ENCODE data around the gene LMAN1L.

Gene LMAN1L

GRCh38 chr15:74812533-74812932 lies at the start of gene LMAN1L:
Gene LMAN1L (plus strand): TSS chr15:74812835. CDS start chr15:74812855, 20 bp downstream.
- no peak for DNase-seq

- DNase-seq: peak; percentile 64
Observed at GRCh38 chr15:74763416-74763815, 49.2 kb upstream of the LMAN1L start.

DNA sequence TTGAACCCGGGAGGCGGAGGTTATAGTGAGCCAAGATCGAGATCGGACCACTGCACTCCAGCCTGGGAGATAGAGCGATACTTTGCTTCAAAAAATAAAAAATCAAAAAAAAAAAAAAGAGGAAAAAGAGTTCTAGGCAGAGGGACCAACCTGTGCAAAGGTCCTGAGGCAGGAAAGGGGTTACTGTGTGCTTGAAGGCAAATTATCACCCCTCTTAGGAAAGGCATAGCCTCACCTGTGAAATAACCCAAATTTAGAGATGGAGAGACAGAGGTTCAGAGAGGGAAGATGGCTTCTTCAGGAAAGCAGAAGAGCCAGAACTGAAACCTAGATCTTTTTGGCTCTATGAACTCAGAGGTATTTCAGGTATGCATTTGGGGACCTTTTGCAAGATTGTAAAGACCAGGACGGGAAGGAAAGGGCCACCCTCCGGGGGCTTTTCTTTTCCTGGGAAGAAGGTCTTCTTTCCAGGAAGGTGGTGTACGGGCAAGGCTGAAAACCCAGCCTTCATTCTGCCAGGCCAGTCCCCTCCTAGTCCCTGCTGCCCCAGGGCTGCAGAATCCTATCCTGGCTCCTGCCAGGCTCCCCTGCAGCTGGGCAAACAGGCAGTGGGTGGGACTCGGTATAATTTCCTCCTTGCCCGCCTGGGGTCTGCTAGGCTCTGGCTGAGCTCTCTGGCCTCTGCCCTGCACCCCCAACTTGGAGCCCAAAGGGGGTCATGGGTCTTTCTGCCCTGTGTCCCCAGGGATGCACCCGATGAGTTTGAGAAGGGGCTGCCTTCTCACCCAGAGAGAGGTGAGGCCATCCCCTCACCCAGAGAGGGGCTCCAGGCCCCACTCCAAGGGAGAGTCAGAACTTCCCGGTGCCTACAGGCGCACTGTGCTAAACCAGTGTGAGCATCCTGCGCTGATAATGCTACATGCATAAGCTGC lies 45.2 kb upstream of the LMAN1L start:
- no peak for DNase-seq

DNA sequence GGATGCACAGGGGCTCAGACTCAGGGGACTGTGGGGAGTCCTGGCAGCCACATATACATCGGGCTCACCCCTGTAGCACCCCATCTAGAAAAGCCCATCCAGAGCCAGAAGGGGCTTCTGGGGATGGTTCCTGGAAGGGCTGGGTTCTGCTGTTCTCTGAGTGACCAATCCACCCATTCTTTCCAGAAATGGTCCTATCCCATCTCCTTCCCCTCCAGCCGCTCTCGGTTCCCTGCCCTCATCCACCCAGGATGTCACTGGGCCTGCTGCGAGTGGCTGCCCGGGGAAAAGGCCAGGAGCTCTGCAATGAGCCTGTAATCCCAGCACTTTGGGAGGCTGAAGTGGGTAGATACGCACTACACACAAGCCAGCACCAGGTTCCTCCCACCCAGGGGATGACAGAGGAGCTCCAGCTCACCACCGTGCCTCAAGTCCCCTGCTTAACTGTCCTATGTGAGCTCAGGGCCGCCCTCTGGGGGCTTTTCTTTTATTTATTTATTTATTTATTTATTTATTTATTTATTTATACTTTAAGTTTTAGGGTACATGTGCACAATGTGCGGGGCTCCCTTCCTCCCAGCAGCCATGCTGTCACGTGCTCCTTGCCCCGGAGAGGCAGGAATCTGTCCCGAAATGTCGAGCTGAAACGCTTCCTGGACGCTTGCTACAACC lies 44.4 kb upstream of the LMAN1L start:
- DNase-seq: no peak

DNA sequence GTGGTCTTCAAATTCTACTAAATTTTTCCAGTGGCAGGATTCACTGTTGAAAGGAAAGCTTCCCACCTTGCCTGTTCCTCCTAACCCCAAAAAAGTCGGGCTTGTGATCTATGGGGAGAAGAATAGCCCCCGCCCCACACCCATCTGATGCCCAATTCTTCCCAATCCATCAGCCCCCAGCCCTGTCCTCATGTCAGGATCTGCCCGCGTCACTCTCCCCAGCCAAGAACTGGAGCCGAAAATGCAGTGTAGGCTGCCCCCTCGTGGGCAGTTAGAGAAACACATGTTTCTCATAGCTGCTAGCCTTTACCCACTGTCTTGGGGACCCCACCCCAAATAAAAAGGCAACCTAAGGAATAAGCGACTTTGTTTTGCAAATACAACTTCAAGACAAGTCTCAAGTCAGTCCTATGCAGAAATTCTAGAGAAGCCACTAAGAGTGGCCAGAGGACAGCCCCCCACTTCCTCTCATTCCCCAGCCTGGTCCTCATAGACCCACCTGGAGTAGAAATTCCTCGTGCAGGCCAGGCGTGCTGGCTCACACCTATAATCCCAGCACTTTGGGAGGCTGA lies 43.8 kb upstream of the LMAN1L start:
- peak; percentile 80 for DNase-seq

GRCh38 chr15:74769463-74770025 lies 43.1 kb upstream of the LMAN1L start:
- DNase-seq: no peak

DNA sequence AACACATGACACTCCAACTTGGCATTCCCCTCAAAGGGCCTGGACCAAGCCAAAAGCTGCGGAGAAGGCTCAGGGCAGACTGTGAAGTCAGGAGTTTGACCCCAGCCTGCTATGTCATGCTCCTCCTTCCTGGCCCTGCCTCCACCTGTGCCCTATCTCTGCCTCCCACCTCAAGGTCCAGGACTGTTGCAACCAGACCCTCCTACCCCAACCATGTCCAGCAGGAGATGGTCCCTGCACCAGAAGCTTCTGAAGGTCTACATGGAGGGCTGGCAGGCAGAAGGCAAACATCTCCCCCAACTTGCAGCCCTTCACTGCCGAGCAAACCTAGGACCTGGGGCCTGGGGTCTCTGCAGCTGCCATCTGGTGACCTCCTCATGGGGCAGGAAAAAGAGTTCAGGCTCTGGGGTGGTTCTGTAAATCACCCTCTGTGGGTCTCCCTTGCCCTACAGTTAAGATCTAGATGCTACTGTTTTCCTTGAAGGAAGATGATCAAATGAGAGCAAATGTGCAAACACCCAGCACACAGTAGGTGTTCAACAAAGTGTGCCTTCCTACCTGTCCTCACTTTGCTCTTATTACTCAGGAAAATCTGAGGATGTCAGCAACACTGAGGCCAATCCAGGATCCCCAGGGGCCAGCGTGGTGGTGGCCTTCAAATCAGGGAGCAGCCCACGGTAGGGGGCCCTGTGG lies 42.3 kb upstream of the LMAN1L start:
- no peak for DNase-seq

- no peak for DNase-seq
Observed at GRCh38 chr15:74773329-74773728, 39.3 kb upstream of the LMAN1L start.

- no peak for DNase-seq
Observed at GRCh38 chr15:74773731-74774252, 38.8 kb upstream of the LMAN1L start.

DNA sequence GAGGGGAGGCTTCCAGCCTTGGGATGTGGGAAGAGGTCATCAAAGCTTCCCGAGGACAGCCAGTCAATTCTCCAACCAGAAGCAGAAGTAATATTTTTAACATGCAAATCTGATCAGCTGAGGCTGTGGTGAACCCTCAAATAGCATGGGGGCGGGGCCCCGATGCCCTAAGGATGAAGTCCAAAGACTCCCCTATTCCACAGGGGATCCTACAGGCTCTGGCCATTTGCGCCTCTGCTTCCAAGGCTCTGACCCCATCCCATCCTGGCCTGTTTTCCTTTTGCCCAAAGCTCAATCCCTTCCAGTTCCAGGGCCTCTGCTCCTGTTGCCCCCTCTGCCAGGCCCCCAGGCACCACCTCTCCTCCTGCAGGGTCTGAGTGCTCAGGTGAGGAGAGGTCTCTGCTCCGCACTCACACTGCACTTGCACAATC lies 37.5 kb upstream of the LMAN1L start:
- DNase-seq: no peak

DNA sequence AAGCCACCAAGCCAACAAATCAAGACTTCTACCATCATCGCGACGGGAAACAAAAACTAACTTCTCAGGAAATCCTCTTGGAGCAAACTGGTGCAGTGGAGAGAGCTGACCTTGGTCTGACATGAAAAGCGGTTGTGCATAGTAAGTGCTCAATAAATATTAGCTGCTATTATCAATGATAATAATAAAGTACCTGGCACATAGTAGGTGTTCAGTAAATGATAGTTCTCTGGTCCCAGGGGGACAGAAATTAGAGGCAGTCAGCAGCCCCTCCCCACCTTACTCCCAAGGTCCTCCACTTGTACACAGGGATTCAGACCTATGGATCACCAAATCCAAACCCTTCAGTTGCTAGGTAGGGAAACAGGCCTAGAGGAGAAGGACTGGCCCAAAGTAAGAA lies 36.7 kb upstream of the LMAN1L start:
- no peak for DNase-seq

GRCh38 chr15:74776821-74777768 lies 35.5 kb upstream of the LMAN1L start:
- peak; percentile 90 for DNase-seq

DNA sequence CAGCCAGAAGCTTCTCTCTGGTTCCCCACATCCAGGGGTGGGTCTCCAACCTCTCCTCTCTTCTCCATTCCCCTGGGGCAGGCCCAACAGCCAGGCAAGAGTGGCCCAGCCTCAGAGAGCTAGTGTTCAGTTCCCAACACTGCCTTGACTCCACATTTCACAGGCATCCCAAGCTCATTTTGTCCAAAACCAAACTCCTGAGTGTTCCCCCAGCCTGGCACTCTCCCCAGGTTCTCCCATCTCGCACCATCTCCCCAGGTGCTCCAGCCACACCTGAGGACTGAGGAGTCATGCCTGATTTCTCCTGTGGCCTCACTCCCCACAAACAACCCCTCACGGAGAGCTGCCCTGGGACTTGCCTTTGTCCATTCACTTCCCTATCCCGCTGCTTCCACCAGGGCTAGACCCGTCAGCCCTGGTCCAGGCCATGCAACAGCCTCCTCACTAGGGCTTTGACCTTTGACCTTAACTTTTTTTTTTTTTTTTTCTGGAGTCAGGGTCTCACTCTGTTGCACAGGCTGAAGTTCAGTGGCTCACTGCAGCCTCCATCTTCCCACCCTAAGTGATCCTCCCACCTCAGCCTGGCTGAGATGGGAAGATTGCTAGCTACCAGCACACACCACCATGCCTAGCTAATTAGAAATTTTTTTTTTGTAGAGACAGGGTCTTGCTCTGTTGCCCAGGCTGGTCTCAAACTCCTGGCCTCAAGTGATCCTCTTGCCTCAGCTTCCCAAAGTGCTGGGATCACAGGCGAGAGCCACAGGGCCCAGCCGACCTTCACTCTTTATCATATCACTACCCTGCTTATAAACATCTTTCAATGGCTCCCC lies 34.7 kb upstream of the LMAN1L start:
- DNase-seq: no peak

DNA sequence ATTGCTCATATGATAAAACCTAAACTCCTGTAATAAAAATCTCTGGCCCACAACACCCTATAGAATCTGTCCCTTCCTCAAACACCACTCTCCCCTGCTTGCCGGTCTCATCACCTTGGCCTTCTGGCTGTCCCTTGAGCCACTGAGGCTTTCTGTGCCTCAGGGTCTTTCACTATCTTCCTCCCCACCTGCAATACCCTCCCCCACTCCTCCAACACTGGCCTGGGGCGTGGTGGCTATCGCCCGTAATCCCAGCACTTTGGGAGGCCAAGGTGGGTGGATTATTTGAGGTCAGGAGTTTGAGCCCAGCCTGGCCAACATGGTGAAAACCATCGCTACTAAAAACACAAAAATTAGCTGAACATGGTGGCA lies 34.0 kb upstream of the LMAN1L start:
- DNase-seq: no peak

DNA sequence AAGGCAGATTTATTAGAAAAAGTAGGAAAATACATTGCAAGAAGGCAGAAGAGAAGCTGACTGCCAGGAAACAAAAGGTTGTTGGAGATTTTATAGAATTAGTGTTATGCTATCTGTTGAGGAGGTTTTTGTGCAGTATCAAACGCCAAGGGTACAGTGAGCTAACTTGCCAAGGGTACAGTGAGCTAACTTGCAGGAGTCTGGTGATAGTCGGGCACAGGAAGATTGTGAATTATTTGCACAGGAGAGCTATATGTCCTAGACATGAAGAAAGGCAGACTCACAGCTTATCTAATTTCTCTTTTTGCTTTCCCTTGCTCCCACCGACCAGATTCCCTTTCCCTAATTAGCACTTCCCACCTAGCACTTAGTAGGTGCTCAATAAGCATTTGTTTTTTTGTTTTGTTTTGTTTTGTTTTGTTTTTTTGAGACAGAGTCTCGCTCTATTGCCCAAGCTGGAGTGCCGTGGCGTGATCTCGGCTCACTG lies 33.4 kb upstream of the LMAN1L start:
- no peak for DNase-seq

GRCh38 chr15:74780523-74781430 lies 31.9 kb upstream of the LMAN1L start:
- peak; percentile 40 for DNase-seq

GRCh38 chr15:74781431-74782258 lies 31.0 kb upstream of the LMAN1L start, which contains the start of gene CSK:
Gene CSK (plus strand): TSS chr15:74782080. CDS start chr15:74798298, 16,218 bp downstream.
- DNase-seq: peak; percentile 94

Data from RPMI8226 (cell line).